Panc1 (cell line): ENCODE results near the gene WSCD2. TPM values are rescaled to one million over a fixed set of nuclear protein-coding genes. Genes with fewer than 3 reads are reported as not detected.

Experiments used
- ATAC-seq: fragments of 200-7000 bp; cut with Tn5 transposase; 2 replicates; pipeline ENCODE4 v1.9.1; 2020; ENCODE audit warnings: mild to moderate bottlenecking, moderate library complexity
- BruUV-seq: library from RNA; stranded (reverse); fragments of 400-500 nt; replicated peaks from 2 replicates; lab custom pipeline; 2021; lab: Mats Ljungman, UMichigan
- CTCF ChIA-PET: fragments of 300-600 bp; sonication (Branson Sonifier 250); formaldehyde crosslinking; loops from one replicate; lab custom pipeline; 2022; ENCODE audit warnings: antibody characterized with exemption; lab: Charles Lee
- POLR2A ChIA-PET: fragments of 300-600 bp; sonication (Branson Sonifier 250); formaldehyde crosslinking; loops from one replicate; lab custom pipeline; 2022; ENCODE audit warnings: antibody characterized with exemption; lab: Charles Lee
- DNase-seq: peaks from one replicate; pipeline ENCODE4 v3.0.0-alpha.2; 2010; ENCODE audit warnings: low read depth, low spot score
- H3K27ac ChIP-seq: 2 replicates; pipeline ENCODE4 v1.5.1; 2011; ENCODE audit warnings: mild to moderate bottlenecking, low read length, inconsistent platforms
- H3K27me3 ChIP-seq: fragments of 200-500 bp; sonication (Bioruptor generic); 2 replicates; pipeline ENCODE4 v1.6.0; 2014; ENCODE audit warnings: low read length, inconsistent platforms; ENCODE audit not compliant: control insufficient read depth, insufficient read depth
- H3K36me3 ChIP-seq: fragments of 200-500 bp; sonication (Bioruptor generic); 2 replicates; pipeline ENCODE4 v1.5.1; 2014; ENCODE audit warnings: inconsistent platforms, mild to moderate bottlenecking, low read length, moderate library complexity; ENCODE audit not compliant: control insufficient read depth, insufficient read depth
- H3K4me1 ChIP-seq: 2 replicates; pipeline ENCODE4 v1.5.1; 2011; ENCODE audit warnings: inconsistent platforms, mild to moderate bottlenecking, low read length, moderate library complexity; ENCODE audit not compliant: control insufficient read depth, insufficient read depth
- H3K4me3 ChIP-seq, 2 experiments: 2 replicates each; pipeline ENCODE4 v1.5.1; 2011 to 2012; ENCODE audit warnings: low read depth in 2 of 2, low read length in 2 of 2, mild to moderate bottlenecking in 2 of 2, inconsistent platforms in 1 of 2, moderate library complexity in 1 of 2
- H3K9me3 ChIP-seq: fragments of 200-500 bp; sonication (Bioruptor generic); 2 replicates; pipeline ENCODE4 v1.5.1; 2014; ENCODE audit warnings: low read depth, mild to moderate bottlenecking, inconsistent platforms, low read length, moderate library complexity; ENCODE audit not compliant: control insufficient read depth, insufficient read depth
- CTCF ChIP-seq: fragments of 450-650 bp; IDR thresholded peaks from 2 replicates; pipeline ENCODE4 v1.5.1; 2017; ENCODE audit warnings: mild to moderate bottlenecking
- POLR2AphosphoS5 ChIP-seq: IDR thresholded peaks from 2 replicates; pipeline ENCODE4 v1.6.1; 2012; ENCODE audit warnings: mild to moderate bottlenecking, low read depth, low read length, moderate library complexity
- REST ChIP-seq, 2 experiments: IDR thresholded peaks; 2 replicates each; pipeline ENCODE4 v1.6.1; 2011 to 2012; ENCODE audit warnings: low read depth in 2 of 2, control low read depth in 1 of 2, low read length in 1 of 2, mild to moderate bottlenecking in 1 of 2, moderate library complexity in 1 of 2; ENCODE audit not compliant: insufficient read depth in 1 of 2
- SIN3A ChIP-seq: IDR thresholded peaks from 2 replicates; pipeline ENCODE4 v1.6.1; 2012; ENCODE audit warnings: low read depth, mild to moderate bottlenecking, low read length, moderate library complexity, borderline replicate concordance; ENCODE audit not compliant: insufficient read depth
- TCF7L2 ChIP-seq: IDR thresholded peaks from 2 replicates; pipeline ENCODE4 v1.6.1; 2011; ENCODE audit warnings: mild to moderate bottlenecking, low read depth, low read length, inconsistent platforms
- in situ Hi-C: cut with HindIII; loops from 2 replicates; pipeline ENCODE4 v1.10.0; 2016; ENCODE audit warnings: low sequenced_read_pairs, low pct_unique_long_range_greater_than_20kb
- intact Hi-C: fragments of 100-400 bp; cut with micrococcal nuclease; formaldehyde crosslinking; loops from one replicate; pipeline ENCODE4 v1.10.0; 2022; ENCODE audit not compliant: unreplicated experiment
- total RNA-seq: library from RNA; stranded (reverse); gene quantifications from one replicate; pipeline ENCODE4 v1.2.1, GENCODE V29; 2021; ENCODE audit not compliant: unreplicated experiment

WSCD2 gene
- total RNA-seq, 1 experiment from 2014 or later = 0.64 TPM

- H3K4me1 ChIP-seq = no peaks in the 10 kb centered on the region
- DNase-seq = no peak
- CTCF ChIA-PET = no interaction called here
- no peak for ATAC-seq
- TF ChIP-seq POLR2AphosphoS5 (no peak), CTCF (no peak), SIN3A (no peak), REST (IDR thresholded peaks at IDR 0.05; ENCODE audit: insufficient read depth in 1 of 2, low read depth in 2 of 2, low read length in 1 of 2) (no peak), TCF7L2 (no peak)
- H3K27ac ChIP-seq = no peak overlapping the region
- in situ Hi-C loops = no loop called here
- no peaks in the 10 kb centered on the region for H3K36me3 ChIP-seq
- no peaks in the 10 kb centered on the region for H3K9me3 ChIP-seq
- BruUV-seq = no TSS peak
- intact Hi-C loops = no loop called here
- POLR2A ChIA-PET = no interaction called here
- H3K27me3 ChIP-seq = peaks cover 8% of the 10 kb centered on the region; the same call in 1 of the 2 replicates
- H3K4me3 ChIP-seq = no peak overlapping the region
Observed at GRCh38 chr12:108093209-108093608, 35.9 kb upstream of the WSCD2 start.

GRCh38 chr12:108094056-108094649, 34.9 kb upstream of the WSCD2 start:
- ATAC-seq (no peak), DNase-seq (no peak)
- Histone ChIP-seq H3K4me3 (no peak overlapping the region), H3K9me3 (no peaks in the 10 kb centered on the region), H3K4me1 (no peaks in the 10 kb centered on the region), H3K27ac (no peak overlapping the region), H3K27me3 (peaks cover 11% of the 10 kb centered on the region; the same call in 1 of the 2 replicates), H3K36me3 (no peaks in the 10 kb centered on the region)
- BruUV-seq = no TSS peak
- CTCF ChIA-PET = no interaction called here
- POLR2A ChIA-PET = no interaction called here
- intact Hi-C loops = no loop called here
- TF ChIP-seq SIN3A (no peak), CTCF (no peak), REST (IDR thresholded peaks at IDR 0.05; ENCODE audit: insufficient read depth in 1 of 2, low read depth in 2 of 2, low read length in 1 of 2) (no peak)
- in situ Hi-C loops = no loop called here
